ENCODE measurements around the gene KDM5C. TPM values are rescaled to one million over a fixed set of nuclear protein-coding genes. Genes with fewer than 3 reads are reported as not detected.

The KDM5C gene
- total and polyA plus RNA-seq, 2 donors (not counting 1 experiment from before 2014, with no cell fraction given): 30.5 to 83.6 TPM

GRCh38 chrX:53263597-53264094, 38.6 kb upstream of the KDM5C start:
- H2AFZ ChIP-seq (ENCODE audit: low read length): no peak overlapping the region
- no peak overlapping the region for H3K9ac ChIP-seq (ENCODE audit: insufficient read depth, low read length)
- no peaks in the 10 kb centered on the region for H3K9me3 ChIP-seq (ENCODE audit: control insufficient read depth, insufficient read depth, low read depth, low read length)
- peak overlapping the region; percentile 1 for H3K4me2 ChIP-seq (ENCODE audit: extremely low read depth, insufficient read depth, low read length)
- no peaks in the 10 kb centered on the region for H3K79me2 ChIP-seq (ENCODE audit: control insufficient read depth, insufficient read depth, low read length)
- peaks cover 22% of the 10 kb centered on the region for H3K4me1 ChIP-seq (ENCODE audit: control insufficient read depth, extremely low read depth, insufficient read depth, low read length)
- no peaks in the 10 kb centered on the region for H4K20me1 ChIP-seq (ENCODE audit: control insufficient read depth, extremely low read depth, insufficient read depth, low read length)
- no peaks in the 10 kb centered on the region for H3K36me3 ChIP-seq (ENCODE audit: control insufficient read depth, insufficient read depth, low read length)
- H3K4me3 ChIP-seq (replicated peaks in 1 of 4; ENCODE audit: control extremely low read depth in 1 of 4, insufficient read depth in 1 of 4, low read depth in 3 of 4, low read length in 4 of 4): no peak overlapping the region
- TF ChIP-seq EZH2 (IDR thresholded peaks at IDR 0.05; ENCODE audit: low read length, missing control alignments): no peak
- TF ChIP-seq, protein P1, sequence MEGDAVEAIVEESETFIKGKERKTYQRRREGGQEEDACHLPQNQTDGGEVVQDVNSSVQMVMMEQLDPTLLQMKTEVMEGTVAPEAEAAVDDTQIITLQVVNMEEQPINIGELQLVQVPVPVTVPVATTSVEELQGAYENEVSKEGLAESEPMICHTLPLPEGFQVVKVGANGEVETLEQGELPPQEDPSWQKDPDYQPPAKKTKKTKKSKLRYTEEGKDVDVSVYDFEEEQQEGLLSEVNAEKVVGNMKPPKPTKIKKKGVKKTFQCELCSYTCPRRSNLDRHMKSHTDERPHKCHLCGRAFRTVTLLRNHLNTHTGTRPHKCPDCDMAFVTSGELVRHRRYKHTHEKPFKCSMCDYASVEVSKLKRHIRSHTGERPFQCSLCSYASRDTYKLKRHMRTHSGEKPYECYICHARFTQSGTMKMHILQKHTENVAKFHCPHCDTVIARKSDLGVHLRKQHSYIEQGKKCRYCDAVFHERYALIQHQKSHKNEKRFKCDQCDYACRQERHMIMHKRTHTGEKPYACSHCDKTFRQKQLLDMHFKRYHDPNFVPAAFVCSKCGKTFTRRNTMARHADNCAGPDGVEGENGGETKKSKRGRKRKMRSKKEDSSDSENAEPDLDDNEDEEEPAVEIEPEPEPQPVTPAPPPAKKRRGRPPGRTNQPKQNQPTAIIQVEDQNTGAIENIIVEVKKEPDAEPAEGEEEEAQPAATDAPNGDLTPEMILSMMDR (conservative IDR thresholded peaks at IDR 0.05 in 1 of 2, IDR thresholded peaks at IDR 0.05 in 1 of 2; ENCODE audit: low read depth in 1 of 2, low read length in 2 of 2): no peak
- H3K27ac ChIP-seq (ENCODE audit: insufficient read depth, low read length): no peak overlapping the region
- no peaks in the 10 kb centered on the region for H3K27me3 ChIP-seq (ENCODE audit: control insufficient read depth, insufficient read depth, low read length)
- peak; percentile 13 to 74 for DNase-seq (ENCODE audit: low read depth in 2 of 2)

DNA sequence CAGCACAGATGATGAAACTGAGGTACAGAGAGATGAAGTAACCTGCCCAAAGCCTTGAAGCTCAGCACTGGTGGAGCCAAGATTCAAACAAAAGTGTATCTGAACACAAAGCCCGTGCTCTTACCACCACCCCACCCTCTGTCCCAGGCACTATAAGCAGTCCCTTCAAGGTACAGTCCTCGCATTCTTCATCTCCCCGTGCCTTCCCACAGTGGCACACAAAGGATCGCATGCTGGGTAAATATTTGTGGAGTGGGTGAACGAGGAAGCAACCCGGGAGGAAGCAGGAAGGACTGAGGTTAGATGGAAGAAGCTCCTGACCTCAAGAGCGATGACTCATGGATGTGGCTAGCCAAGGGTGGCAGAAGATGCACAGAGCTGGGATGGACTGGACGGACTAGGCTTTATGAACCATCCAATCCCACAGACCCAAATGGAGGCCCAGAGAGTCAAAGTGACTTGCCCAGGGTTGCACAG, 37.9 kb upstream of the KDM5C start:
- H3K4me1 ChIP-seq (ENCODE audit: control insufficient read depth, extremely low read depth, insufficient read depth, low read length): peaks cover 22% of the 10 kb centered on the region
- H4K20me1 ChIP-seq (ENCODE audit: control insufficient read depth, extremely low read depth, insufficient read depth, low read length): no peaks in the 10 kb centered on the region
- H3K36me3 ChIP-seq (ENCODE audit: control insufficient read depth, insufficient read depth, low read length): no peaks in the 10 kb centered on the region
- no peak overlapping the region for H3K4me3 ChIP-seq (replicated peaks in 1 of 4; ENCODE audit: control extremely low read depth in 1 of 4, insufficient read depth in 1 of 4, low read depth in 3 of 4, low read length in 4 of 4)
- DNase-seq (ENCODE audit: low read depth in 2 of 2): peak; percentile 53 to 66
- H3K27ac ChIP-seq (ENCODE audit: insufficient read depth, low read length): no peak overlapping the region
- no peaks in the 10 kb centered on the region for H3K9me3 ChIP-seq (ENCODE audit: control insufficient read depth, insufficient read depth, low read depth, low read length)
- no peak overlapping the region for H2AFZ ChIP-seq (ENCODE audit: low read length)
- TF ChIP-seq, protein P1 (conservative IDR thresholded peaks at IDR 0.05 in 1 of 2, IDR thresholded peaks at IDR 0.05 in 1 of 2; ENCODE audit: low read depth in 1 of 2, low read length in 2 of 2): no peak
- TF ChIP-seq EZH2 (IDR thresholded peaks at IDR 0.05; ENCODE audit: low read length, missing control alignments): no peak
- H3K9ac ChIP-seq (ENCODE audit: insufficient read depth, low read length): no peak overlapping the region
- no peaks in the 10 kb centered on the region for H3K27me3 ChIP-seq (ENCODE audit: control insufficient read depth, insufficient read depth, low read length)
- H3K4me2 ChIP-seq (ENCODE audit: extremely low read depth, insufficient read depth, low read length): peak overlapping the region; percentile 51
- H3K79me2 ChIP-seq (ENCODE audit: control insufficient read depth, insufficient read depth, low read length): no peaks in the 10 kb centered on the region

DNA sequence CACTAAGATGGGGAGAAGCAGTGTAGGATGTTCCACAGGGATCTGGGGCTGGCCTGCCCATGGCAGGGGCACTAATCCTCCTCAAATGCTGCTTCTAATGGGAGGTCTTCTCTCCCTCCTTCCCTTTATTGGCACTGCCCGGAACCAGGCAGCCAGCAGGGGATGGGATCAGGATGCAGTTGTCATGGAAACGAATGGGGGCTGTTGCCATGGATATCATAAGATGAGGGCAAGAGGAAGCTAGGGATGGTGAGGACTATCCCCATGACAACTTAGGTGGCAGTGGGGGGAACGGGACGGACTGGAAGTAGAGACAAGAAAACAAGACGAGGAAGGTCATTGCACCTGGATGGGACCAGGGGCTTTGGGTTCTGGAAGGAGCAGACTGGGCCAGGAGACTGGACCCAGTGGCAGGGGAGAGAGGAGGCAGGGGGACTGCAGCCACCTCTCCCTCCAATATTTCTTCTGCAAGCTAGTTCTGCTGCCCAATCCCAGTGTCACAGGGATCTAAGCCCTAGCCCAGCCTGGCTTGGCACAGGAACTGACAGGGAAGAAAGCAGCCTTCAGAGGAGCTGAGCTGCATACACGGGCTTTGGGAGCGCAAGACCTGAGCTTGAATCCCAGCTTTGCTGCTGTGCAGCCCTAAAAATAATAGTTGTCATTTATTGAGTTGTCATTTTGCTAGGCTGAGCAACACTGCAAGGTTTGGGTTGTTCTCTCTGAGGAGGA, 37.3 kb upstream of the KDM5C start:
- H2AFZ ChIP-seq (ENCODE audit: low read length): no peak overlapping the region
- no peak for DNase-seq (ENCODE audit: low read depth in 2 of 2)
- H3K27ac ChIP-seq (ENCODE audit: insufficient read depth, low read length): no peak overlapping the region
- H3K79me2 ChIP-seq (ENCODE audit: control insufficient read depth, insufficient read depth, low read length): no peaks in the 10 kb centered on the region
- no peaks in the 10 kb centered on the region for H3K27me3 ChIP-seq (ENCODE audit: control insufficient read depth, insufficient read depth, low read length)
- H3K36me3 ChIP-seq (ENCODE audit: control insufficient read depth, insufficient read depth, low read length): no peaks in the 10 kb centered on the region
- H3K4me3 ChIP-seq (replicated peaks in 1 of 4; ENCODE audit: control extremely low read depth in 1 of 4, insufficient read depth in 1 of 4, low read depth in 3 of 4, low read length in 4 of 4): no peak overlapping the region
- peaks cover 22% of the 10 kb centered on the region for H3K4me1 ChIP-seq (ENCODE audit: control insufficient read depth, extremely low read depth, insufficient read depth, low read length)
- no peaks in the 10 kb centered on the region for H3K9me3 ChIP-seq (ENCODE audit: control insufficient read depth, insufficient read depth, low read depth, low read length)
- no peak overlapping the region for H3K9ac ChIP-seq (ENCODE audit: insufficient read depth, low read length)
- no peak for TF ChIP-seq EZH2 (IDR thresholded peaks at IDR 0.05; ENCODE audit: low read length, missing control alignments)
- TF ChIP-seq, protein P1 (conservative IDR thresholded peaks at IDR 0.05 in 1 of 2, IDR thresholded peaks at IDR 0.05 in 1 of 2; ENCODE audit: low read depth in 1 of 2, low read length in 2 of 2): no peak
- H3K4me2 ChIP-seq (ENCODE audit: extremely low read depth, insufficient read depth, low read length): no peak overlapping the region
- H4K20me1 ChIP-seq (ENCODE audit: control insufficient read depth, extremely low read depth, insufficient read depth, low read length): no peaks in the 10 kb centered on the region

Data from fibroblast of lung (primary cell).